Peyer's patch (tissue), 4 donors: Measurements from ENCODE around the gene PRG2.

Experiments
- CTCF ChIP-seq, 6 experiments: fragments of 450-650 bp in 4 of 6; fragments of 200-600 bp in 2 of 6; sonication (generic) in 1 of 6; IDR thresholded peaks; one replicate each; pipeline ENCODE4 v1.5.1; 2017 to 2019; ENCODE audit warnings: antibody characterized with exemption in 6 of 6, mild to moderate bottlenecking in 3 of 6, moderate library complexity in 1 of 6
- POLR2A ChIP-seq, 2 donors: fragments of 450-650 bp; IDR thresholded peaks; one replicate each; pipeline ENCODE4 v1.5.1; 2017; ENCODE audit warnings: antibody characterized with exemption in 2 of 2, mild to moderate bottlenecking in 2 of 2, moderate library complexity in 2 of 2

DNA sequence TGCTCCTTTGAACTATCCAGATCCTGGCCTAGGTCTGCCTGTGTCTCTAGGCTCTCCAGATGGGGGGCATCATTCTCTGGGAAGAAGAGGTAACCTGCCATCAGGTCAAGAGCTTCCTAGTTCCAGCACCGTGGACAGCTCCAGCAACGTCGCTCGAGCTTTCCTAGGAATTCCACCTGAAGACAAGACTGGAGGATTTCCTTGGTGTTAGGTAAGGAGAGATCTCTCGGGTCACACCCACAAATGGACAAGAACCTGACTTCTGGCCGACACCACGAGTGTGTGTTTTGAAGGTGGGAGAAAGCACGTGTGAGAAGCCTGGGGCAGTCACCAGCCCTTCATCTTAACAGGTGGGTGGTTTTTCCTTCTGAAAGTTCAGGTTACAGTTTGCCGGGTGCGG lies 10.7 kb downstream of the PRG2 start:
- TF ChIP-seq POLR2A (IDR thresholded peaks at IDR 0.05) (no peak), CTCF (IDR thresholded peaks at IDR 0.05) (no peak)
